HG03354 (cell line): ENCODE results near the gene GRM3.

ENCODE experiments used
- ATAC-seq: cut with Tn5 transposase; IDR thresholded peaks from one replicate; pipeline ENCODE4 v1.9.1; 2021; ENCODE audit warnings: mild to moderate bottlenecking; ENCODE audit not compliant: unreplicated experiment, poor library complexity, severe bottlenecking

The GRM3 gene

DNA sequence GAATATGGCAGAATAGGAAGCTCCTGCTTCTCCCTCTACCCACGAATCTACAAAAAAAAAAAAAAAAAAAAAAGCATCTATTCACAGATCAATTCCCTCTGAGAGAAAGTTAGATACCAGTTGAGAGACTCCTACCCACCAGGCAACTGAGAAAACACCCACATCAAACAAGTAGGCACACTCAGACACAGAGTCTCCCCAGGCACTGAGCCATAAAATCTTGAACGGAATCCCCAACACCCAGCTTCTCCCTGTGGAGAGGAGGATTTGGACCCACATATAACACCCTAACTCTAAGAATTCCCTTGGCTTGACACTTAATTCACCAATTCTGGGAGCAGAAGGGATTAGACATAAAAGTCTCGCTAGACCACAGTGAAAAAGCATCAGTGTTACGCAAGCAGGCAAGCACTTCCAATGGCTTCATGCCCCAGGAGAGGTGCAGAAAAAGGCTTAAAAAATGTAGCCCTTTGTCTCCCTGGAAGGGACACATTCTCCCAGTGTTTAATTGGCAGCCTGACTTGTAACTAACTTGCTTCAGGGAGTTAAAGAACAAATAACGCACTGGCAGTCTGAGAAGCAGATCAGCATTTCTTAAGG lies 223.6 kb downstream of the GRM3 start:
- no peak for ATAC-seq

DNA sequence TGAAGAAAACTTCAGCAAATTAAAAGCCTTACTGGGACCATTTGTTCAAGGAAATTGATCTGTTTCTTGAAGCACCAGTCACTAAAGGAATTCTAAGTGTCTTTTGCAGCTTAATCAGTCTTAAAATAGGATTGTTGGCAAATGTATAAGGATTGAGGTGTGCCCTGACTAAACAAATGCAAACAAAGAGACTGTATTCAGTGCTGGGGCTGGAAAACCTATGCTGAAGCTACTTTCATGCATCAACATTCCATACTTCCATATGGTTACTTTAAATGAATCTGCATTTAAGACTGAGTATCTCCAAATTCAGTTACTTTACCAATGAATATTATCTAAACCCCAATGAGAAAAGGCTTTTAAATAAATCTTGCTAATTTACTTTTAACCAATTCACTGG lies 232.4 kb downstream of the GRM3 start:
- ATAC-seq, result no peak

DNA sequence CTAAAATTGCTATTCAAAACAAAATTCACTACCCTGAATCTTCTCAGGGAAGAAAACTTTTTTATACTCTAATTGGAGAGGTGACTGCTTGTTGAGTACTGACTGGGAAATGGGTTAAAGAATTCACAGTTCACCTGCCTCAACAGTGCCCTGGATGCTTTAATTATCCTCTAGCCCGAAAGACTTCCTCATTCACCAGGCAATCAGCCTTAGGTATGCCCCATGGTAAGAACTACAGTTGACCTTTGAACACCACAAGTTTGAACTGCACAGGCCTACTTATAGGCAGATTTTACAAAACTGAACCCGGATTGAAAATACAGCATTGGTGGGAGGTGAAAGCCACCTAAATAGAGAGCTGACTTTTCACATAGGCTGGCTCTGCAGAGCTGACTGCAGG lies 240.4 kb downstream of the GRM3 start:
- no peak for ATAC-seq

DNA sequence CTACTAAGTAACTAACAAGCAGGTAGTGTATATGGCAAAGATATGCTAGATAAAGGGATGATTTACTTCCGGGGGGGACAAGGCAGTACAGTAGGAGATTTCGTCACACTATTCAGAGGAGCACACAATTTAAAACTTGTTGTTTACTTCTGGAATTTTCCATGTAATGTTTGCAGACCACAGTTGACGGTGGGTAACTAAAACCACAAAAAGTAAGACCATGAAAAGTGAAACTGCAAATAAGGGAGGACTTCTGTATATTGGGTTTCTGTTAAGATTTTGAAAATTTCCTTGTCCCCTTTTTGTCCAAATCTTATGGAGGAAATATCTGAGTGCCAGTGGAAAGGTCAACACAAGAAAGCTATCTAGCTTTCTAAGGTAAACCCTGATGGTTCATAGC lies 245.8 kb downstream of the GRM3 start:
- no peak for ATAC-seq

DNA sequence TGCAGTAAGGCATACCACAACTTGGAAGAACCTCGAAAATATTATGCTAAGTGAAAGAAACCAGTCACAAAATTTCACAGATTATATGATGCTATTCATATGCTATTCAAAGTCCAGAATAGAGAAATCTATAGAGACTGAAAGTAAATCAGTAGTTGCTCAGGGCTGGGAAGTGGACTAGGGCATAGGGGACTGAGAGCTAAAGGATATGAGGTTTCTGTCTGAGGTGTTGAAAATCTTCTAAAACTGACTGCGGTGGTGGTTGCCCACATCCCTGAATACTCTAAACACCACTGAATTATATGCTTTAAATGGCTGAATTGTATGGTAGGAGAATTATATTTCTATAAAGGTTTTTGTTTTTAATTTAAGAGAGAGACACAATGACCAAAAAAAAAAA lies 254.5 kb downstream of the GRM3 start:
- ATAC-seq, result no peak

DNA sequence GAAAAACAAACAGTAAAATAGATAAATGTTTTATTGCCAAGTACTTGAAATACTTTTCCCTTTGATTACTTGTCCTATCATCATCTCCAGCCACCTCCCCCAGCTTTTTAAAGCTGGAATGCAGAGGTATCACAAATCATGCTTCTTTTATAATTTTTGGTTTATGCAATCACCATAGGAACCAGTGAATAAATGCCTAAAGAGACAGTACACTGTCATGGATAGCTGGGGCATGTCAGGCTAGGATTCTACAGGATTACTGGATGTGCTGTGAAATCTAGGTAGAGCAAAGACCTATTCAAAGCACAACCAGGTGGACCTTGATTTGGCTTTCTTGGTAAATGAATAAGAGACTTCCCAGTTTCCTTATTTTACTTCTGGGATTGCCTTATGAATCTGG lies 257.2 kb downstream of the GRM3 start:
- ATAC-seq, result no peak

DNA sequence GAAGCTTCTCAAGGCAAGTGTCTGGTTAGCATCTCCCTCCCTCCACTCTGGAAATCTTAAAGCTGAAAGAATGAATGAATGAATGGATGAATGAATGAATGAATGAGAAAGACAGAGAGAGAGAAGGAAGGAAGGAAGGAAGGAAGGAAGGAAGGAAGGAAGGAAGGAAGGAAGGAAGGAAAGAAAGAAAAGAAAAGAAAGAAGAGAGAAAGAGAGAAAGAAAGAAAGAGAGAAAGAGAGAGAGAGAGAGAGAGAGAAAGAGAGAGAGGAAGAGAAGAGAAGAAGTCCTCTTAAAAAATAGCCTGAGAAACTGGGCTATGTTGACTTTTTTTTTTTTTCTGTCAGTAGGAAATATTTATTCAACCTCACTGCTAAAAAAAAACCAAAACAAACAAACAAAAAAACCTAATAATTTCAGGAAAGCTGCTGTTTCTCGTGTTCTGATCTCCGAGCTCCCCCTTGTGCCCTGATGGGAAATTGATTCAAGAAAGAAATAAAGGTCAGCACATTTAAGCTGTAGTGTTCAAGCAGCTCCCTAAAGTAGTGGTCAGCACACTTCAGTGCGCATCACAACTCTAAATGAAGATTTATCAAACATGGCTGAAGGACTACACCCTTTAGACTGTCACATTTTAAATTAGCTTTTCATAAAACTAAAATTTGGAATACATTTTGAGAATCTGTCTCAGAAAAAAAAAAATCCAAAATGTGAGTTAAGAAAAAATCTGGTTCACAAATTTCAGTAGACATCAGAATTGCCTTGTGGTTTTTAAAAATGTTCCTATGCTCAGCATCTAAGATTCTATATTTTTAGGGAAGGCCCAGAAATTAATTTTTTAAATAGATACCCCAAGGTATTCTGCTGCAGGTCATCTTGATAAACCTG lies 261.5 kb downstream of the GRM3 start:
- ATAC-seq, result peak; percentile 62

DNA sequence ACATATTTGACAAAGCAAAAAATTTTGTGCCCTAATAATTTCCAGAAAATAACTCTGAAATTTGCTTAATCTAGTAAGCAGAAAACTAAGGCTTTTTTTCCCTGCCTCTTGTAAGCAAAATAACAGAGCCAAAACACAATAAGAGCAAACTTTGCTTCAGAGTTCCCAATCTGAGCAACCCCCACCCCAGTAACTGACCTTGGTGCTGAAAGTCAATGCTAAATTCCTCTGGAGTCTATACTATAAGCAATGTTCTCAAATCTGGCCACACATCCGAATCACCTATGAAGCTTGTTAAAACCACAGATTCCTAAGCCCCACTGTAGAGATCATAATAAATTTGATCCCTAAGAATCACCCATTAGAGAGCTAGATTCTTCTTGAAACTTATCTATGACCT lies 265.2 kb downstream of the GRM3 start:
- ATAC-seq, result no peak

DNA sequence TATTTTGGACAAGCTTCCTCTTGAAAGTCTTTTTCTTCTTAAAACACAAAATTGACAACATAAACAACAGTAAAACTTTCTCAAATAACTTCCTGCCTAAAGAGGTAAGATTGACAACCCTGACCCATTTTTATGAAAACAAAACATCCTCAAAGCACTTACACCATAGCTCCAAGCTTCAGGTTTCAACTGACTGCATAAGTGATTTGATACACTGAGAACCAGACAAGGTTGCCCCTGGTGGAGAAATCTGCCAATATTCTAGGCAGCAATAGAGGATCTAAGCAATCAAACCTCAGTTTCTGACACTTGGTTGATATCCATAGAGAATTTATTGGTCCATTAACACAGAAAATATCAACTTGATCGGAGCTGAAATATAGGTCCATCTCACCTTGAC lies 267.9 kb downstream of the GRM3 start:
- no peak for ATAC-seq

DNA sequence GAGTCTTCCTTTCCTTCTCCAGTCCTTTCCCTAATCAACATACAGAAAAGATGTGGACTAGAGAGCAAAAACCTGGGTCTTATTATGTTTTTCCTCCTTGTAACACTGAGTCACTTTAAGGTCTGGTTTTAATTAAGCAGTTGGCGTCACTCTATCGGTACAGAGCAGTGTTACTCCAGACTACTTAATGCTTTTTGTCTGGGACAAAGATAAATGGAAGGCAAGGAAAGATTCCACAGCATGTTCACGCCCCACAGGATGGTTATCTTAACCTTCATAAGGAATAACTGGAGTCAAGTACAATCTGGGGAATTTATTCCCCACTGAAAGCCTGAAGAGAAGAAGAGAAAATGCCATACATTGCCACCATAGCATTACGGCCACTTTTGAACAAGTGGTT lies 270.0 kb downstream of the GRM3 start:
- ATAC-seq, result no peak
